NCI-H1048 (cell line): ENCODE data around the gene ZNF14.
"Not testable (repeated sequence)": the region's sequence is repeated elsewhere in the genome, so short reads cannot be mapped to it uniquely, and the experiment has no call there.

Experiments used
- DNase-seq: peaks from one replicate; lab custom pipeline; 2025; lab: John Stamatoyannopoulos, UW

The ZNF14 gene

DNA sequence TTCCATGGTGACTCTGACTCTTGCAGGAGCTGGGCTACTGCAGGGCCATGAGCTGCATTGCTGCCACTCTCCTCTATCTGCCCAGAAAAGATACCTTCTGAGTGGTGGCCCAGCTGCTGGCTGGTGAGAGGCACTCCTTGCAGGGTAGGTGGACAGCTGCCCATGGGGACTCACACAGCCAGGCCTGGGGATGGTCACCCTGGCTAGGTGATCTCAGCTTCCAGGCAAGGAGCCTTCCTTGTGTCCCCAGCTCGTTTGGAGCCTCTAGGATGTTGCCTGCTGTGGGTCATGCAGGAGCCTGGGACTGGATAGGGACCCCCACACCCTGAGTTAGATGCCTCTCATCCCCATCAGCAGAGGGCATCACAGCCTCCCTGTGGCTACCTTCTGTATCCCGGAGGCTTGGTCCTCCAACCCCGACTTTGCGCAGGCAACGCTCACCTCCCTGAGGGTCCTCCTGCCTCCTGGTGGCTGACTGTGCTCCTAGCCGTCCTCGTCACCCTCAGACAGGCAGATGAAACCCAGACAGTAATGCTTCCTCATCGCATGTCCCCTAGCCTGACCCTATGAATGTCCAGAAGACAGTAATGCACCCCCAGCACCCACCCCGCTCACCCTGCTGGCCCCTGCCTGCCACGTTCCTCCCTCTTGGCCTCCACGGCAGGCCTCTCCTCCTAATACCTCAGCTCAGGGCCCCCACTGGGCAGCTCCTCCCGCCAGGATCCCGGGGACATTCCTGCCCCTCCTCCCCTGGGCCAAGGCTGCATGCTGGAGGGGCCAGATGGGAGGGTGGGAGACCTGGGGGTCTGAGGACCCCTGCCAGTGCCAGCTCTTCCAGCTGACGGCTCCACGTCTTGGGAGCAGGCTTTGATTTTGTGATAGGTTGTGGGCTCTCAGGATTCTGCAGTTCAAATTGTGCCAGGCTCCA is 13.6 kb upstream of the ZNF14 start:
- no peak for DNase-seq

DNA sequence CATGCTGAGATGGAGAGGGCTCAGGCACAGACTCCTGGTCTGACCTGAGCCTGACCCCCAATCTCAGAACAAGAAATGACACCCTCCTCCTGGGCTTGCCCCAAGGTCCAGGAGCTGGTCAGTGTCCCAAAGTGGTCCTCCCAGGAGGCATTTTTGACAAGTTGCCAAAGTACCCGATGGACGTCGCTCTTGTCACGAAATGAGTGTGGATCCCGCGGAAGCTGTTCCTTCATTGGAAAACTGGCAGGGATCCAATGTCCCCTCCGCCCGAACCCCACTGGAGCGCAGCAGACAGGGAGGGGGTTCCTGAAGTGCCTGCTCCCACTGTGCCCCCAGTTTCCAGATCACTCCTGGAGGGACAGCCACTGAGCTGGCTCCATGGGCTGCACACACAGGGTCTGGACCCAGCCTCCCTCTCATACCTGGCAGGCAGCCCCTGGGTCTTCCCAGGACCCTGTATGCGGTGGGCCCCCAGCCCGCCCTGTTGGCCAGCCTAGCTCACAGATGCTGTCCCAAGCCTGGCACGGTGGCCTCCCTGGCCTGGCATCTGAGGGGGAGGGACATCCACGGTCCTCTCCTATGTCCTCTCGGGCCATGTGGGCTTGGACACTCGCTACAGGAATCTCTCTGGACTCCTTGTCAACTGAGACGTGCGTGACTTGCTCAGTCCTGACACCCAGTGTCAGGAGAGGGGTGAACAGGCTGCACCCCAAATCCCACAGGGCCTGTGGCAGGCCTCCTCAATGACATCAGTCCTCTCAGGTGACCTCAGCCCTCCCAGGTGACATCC is 12.8 kb upstream of the ZNF14 start:
- no peak for DNase-seq

DNA sequence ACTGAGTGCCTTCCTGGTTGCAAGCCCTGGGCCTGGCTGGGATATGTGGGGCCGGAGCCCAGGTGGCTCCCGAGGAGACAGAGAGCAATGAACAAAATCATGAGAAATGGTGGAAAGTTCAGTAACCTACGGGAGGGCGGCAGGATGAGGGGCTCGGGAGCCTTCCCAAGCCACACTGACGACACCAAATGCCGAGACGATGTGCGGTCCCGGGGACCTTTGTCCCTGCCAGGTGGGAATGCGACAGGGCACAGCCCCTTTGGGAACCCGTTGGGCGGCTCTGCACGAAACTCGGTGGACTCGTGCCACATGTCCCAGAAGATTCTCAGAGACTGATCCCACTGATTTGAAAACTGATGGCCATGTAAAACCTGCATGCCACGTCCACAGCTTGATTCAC is 11.7 kb upstream of the ZNF14 start:
- no peak for DNase-seq

DNA sequence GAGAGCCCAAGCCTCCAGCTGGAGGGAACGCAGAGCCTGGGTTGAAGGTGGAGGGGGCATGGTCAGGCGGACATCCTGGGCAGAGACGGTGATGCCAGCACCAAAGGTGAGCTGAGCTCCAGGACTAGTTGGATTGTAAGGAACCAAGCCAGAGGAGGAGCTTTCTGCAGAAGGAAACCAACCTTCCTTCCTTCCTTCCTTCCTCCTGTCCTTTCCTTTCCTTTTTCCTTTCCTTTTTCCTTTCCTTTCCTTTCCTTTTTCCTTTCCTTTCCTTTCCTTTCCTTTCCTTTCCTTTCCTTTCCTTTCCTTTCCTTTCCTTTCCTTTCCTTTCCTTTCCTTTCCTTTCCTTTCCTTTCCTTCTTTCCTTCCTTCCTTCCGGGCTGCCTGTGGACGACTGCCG is 11.0 kb upstream of the ZNF14 start:
- DNase-seq: not testable (repeated sequence)

DNA sequence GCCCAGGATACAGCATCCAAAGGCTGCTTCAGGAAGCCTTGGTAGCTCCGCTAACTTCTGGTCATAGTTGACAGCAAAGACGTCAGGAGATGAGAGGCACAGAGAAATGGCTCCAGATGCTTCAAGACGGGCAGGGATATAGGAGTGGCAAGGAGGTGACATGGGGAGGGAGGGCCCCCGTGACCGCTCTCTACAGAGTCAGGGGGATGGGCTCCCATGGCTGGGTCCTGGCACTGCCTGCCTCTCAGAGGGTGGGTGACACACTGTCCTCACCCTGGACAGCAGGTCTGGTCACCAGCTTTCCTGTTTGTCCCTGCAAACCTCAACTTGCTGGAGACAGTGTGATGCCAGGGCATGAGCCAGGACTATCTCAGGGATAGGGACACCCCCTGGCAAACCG is 10.3 kb upstream of the ZNF14 start:
- DNase-seq: no peak

DNA sequence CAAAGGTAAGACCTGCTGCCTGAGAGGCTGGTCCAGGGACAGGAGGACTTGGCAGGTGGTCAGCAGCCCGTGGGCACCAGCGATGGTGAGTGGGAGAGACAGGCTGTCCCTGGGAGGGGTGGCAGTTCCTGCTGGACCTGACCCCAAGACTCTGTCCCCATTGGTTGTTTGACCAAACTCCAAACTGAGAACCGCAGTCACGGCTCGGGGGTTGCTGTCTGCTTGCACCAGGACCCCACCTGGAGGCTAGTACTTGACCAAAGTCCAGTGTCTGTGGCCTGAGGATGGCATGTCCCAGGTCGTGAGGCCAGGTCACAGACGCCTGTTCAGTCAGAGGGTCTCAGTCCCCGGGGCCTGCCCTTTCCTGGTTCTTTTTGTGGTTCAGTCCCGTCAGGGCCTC is 9.9 kb upstream of the ZNF14 start:
- DNase-seq: no peak

DNA sequence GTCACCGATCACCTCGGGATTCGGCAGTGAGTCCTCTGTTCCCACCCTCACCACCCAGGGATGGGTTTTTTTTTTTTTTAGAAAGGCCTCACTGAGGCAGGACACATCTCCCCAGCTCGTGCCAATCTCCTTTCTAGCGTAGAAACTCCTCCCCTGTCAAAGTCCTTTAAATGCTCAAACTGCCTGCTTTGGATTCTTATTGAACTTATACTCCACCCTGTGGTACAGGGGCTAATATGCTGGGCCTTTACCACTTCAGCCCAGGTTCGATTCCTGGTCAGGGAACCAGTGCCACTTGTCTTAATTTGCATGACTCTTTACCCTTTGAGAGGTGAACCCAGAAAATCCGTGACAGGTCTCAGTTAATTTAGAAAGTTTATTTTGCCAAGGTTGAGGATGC is 8.3 kb upstream of the ZNF14 start:
- no peak for DNase-seq

DNA sequence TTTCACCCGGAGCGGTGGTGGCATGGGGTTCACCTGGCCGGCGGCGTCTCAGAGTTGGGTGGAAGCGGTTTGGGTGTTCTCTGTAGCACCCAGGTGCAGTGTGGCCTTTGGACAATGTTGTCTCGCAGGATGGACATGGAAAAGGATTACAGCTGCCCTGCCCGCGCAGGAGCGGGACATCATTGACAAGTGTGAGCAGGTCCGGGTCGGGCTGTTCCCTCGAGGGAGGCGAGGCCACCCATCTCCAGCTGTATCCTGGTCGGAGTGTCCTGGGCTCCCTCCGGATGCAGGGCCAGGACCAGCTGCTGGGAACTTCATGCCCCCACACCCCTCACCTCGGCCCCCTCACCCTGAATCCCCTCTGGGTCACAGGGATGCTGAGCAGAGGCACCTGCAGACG is 7.8 kb upstream of the ZNF14 start:
- DNase-seq: no peak

DNA sequence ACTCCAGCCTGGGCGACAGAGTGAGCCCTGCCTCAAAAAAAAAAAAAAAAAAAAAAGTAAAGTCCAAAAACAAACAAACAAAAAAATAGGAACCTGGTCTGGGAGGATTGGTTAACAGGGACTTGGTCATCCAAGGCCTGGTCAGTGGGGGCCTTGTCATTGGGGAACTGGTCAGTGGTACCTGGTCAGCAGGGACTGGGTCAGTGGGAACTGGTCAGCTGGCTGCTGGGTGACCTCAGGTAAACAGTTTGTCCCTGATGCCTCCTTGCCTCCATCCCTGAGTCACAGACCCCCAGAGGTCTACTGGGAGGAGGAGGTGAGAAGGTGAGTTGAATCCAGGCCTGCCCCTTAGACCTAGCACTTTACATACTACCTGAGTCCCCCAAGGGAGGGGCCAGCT is 5.7 kb upstream of the ZNF14 start:
- DNase-seq: no peak

DNA sequence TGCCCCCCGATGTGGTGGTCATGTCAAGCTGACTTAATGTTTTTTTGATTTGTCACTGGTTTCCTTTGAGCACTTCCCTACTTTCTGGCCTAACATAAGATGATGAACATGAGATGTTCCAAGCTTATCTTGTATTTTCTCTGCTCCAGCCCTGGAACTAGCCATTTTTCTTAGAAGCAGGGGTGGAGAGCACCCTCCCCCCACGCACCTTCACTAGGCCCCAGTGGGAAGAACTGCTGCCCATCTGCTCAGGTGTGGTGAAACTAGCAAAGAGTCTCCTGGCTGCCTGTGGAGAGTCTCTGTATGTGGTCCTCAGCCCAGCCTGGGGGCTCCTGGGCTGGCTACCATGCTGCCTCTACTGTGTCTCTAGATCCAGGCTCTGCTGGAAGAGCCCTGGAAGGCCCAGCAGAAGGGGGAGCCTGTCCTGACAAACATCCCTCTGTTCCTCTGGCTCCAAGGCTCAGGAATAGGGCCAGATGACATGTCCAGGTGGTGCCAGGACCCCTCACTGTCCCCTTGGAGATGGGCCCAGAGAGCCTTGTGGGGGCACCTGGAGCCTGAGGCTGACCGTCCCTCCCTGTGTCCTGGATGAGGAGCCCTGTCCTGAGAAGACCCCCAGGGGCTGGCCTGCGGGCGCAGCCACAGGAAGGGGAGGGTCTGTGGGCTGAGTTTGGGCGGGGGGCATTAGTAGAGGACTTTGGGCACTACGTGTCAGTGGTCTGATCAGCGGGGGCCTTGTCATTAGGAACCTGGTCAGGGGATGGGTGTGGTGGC is 4.8 kb upstream of the ZNF14 start:
- no peak for DNase-seq

DNA sequence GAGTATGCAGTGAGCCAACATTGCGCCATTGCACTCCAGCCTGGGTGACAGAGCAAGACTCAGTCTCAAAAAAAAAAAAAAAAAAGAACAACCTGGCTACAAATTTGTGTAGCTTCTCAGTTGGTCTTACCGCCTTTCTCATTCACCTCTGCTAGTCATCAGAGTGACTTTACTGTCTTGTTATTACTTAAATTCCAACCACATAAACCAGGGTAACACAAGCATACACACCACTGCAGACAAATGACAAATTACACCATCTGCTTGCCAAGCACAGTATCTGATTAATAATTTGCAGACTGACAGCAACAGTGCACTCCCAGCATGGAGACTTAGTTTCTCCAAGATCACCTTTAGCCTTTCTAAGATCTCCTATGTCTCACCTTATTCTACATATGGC is 11.0 kb downstream of the ZNF14 start:
- DNase-seq: no peak

DNA sequence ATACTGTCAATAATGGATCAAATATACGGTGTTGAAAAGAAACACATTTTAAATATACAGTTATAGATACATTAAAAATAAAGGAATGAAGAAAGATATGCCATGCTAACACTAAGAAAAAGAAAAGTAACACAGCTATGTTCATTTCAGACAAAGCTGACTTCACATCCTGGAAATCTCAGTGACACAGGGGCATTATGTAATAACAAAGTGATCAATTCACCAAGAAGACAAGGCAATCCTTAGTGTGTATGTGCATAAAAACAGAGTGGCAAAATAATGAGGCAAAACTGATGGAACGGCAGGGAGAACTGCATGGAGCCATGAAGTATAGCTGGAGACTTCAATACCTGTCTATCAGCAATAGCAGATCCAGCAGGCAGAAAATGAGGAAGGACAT is 13.1 kb downstream of the ZNF14 start:
- DNase-seq: no peak

DNA sequence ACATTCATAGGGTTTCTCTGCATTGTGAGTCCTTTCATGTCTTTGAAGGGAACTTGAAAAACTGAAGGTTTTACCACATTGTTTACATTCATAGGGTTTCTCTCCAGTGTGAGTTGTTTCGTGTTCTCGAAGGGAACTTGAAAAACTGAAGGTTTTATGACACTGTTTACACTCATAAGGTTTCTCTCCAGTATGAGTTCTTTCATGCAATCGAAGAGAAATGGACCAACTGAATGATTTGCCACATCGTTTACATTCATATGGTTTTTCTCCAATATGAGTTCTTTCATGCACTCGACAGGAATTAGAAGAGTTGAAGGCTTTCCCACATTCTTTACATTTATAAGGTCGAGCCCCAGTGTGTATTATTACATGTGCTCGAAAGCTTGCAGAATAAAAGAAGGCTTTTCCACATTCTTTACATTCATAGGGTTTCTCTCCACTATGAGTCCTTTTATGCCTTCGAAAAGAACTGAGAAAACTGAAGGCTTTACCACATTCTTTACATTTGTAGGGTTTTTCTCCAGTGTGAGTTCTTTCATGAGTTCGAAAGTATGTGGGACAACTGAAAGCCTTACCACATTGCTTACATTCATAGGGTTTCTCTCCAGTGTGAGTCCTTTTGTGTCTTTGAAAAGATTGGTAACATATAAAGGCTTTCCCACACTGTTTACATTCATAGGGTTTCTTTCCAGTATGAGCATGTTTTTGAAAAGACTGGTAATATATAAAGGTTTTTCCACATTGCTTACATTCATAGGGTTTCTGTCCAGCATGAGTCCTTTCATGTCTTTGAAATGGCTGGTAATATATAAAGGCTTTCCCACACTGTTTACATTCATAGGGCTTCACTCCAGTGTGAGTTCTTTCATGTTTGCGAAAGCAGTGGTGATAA is 20.7 kb downstream of the ZNF14 start:
- DNase-seq: no peak

DNA sequence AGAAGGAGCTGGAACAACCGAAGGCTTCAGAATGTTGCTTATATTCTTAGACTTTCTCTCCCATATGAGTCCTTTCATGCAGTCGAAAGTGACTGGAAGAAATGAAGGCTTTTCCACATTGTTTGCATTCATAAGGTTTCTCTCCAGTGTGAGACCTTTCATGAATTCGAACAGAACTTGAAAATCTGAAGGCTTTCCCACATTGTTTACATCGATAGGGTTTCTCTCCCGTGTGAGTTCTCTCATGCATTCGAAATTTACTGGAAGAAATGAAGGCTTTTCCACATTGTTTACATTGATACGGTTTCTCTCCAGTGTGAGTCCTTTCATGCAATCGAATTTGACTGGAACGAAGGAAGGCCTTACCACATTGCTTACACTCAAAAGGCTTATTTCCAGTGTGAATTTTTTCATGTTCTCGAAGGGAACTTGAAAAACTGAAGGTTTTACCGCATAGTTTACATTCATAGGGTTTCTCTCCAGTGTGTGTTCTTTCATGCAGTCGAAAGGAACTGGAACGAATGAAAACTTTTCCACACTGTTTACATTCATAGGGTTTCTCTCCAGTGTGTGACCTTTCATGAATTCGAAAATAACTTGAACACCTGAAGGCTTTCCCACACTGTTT is 21.5 kb downstream of the ZNF14 start:
- DNase-seq: no peak

DNA sequence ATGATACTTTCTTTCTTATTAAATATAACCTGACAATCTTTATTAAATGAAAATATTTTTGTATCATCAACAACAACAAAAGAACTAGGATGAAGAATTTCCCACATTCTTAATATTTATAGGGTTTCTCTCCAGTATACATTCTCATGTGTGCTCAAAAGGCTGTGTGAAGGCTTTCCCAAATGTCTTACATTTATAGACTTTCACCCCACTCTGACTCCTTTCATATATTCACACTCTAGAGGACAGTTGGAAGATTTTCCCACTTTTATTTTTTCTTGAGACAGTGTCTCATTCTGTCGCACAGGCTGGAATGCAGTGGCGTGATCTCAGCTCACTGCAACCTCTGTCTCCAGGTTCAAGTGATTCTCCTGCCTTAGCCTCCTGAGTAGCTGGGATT is 22.4 kb downstream of the ZNF14 start:
- DNase-seq: no peak

DNA sequence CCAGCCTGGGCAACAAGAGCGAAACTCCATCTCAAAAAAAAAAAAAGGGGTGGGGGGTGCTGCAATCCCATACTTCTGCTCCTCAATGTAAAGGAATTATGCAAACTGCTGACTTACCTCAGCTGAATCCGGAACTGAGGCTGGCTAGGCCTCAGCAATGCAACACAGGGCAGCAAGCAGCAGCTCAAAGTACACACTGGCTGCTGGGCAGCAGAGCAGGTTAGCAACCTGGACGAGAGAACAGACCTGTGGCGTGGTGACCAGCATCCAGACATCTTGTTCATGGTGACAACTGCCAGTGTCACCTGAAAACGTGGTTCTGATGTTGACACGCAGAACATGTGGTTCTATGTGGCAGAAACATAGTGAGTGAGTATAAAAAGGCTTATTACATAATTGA is 28.1 kb downstream of the ZNF14 start:
- no peak for DNase-seq

DNA sequence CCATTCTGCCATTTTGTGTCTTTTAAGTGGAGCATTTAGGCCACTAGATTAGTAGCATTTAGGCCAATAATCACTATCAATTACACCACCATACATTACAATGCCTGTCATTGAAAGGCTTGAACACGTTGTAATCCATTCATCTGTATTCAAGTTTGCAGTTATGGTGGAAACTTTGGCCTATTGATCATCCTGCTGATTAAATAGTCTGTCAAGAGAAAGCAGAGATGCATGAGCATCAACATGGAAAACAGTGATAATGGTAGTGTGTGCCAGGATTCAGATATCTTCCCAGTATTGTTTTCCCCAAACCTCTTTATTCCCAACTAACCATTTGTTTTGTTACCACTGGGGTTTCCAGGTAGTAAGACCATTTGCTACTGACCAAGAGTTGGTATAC is 32.4 kb downstream of the ZNF14 start:
- not testable (repeated sequence) for DNase-seq

DNA sequence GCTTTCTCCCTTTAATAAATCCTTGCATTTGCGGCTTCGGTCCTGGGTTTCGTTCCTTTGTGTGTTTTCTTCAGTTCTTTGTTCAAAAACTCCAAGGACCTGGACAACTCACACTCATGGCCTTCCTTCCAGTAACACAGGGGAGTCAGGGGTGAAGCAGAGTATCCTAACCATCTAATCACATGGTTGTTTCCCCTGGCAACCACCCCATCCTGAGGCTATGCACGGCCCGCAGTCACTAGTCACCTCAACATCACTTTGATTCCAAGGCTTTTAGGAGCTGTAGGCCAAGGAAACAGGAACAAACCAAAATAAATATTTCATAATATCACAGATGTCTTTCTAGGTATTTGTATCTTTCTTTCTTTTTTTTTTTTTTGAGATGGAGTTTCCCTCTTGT is 35.3 kb downstream of the ZNF14 start:
- DNase-seq: no peak

DNA sequence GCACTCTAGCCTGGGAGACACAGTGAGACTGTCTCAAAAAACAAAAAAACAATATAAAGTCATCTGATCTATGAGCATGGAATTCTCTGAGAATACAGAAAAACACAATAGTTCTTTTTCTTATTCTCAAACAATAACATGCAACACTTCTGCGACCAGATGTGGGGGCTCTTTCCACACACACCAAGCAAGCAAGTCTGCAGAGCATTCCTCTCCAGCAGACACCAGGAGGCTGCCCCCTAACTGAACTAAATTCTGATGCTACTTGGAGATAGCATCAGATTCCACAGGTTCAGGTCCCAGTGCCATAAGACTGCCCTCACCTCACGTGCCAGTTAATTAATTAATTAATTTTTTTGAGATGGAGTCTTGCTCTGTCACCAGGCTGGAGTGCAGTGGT is 36.5 kb downstream of the ZNF14 start:
- no peak for DNase-seq

DNA sequence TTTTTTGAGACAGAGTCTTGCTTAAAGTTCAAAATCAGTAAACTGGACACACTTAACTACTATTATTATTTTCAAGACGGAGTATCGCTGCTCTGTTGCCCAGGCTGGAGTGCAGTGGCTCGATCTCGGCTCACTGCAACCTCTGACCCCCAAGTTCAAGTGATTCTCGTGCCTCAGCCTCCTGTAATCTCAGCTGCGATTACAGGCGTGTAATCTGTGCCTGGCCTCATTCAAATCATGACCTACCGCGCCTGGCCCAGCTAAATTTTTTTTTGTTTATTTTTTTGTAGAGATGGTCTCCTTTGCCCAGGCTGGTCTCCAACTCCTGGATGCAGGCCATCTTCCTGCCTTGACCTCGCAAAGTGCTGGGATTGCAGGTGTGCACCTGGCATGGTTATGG is 41.2 kb downstream of the ZNF14 start:
- no peak for DNase-seq

DNA sequence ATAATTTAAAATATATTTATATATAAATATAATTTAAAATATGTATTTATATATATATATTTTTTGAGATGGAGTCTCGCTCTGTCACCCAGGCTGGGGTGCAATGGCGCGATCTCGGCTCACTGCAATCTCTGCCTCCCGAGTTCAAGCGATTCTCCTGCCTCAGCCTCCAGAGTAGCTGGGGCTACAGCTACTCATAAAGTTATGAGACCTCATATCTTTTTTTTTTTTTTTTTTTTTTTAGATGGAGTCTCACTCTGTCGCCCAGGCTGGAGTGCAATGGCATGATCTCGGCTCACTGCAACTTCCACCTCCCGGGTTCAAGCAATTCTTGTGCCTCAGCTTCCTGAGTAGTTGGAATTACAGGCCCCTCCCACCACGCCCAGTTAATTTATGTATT is 43.9 kb downstream of the ZNF14 start:
- DNase-seq: not testable (repeated sequence)
